GM12892 (cell line): ENCODE measurements around the gene ULBP2.
"Not testable (repeated sequence)": the region's sequence is repeated elsewhere in the genome, so short reads cannot be mapped to it uniquely, and the experiment has no call there.

ENCODE experiments used
- POLR2A ChIP-seq: IDR thresholded peaks from 2 replicates; pipeline ENCODE4 v1.6.1; 2011; ENCODE audit warnings: low read depth, low read length, control low read depth
- POLR2AphosphoS5 ChIP-seq: IDR thresholded peaks from 2 replicates; pipeline ENCODE4 v1.6.1; 2011; ENCODE audit warnings: low read depth, low read length, control low read depth
- TAF1 ChIP-seq: IDR thresholded peaks from 2 replicates; pipeline ENCODE4 v1.6.1; 2011; ENCODE audit warnings: low read depth, mild to moderate bottlenecking, control low read depth, low read length, borderline replicate concordance

DNA sequence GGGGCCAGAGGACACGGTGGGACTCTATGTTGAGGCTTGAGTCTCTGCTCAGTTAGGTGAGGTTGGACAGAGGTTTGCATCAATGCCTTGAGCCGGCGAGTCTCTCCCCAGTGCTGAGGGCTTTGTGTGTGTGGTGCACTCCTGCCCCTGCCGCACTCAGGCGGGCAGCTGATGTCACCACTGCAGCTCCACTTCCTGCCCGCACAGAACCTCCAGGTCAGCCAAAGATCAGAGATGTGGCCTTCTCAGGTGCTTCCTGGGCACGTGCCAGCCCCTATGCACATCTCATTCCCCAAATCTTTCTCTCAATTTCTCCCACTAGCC lies 49.6 kb downstream of the ULBP2 start:
- not testable (repeated sequence) for TF ChIP-seq POLR2AphosphoS5, POLR2A, TAF1
